ENCODE measurements around the gene GPR137. TPM values are rescaled to one million over a fixed set of nuclear protein-coding genes. Genes with fewer than 3 reads are reported as not detected.

Gene GPR137
- total and polyA plus RNA-seq, 9 of the 15 experiments (the other 6 are each of a cell fraction or from before 2014, with no cell fraction given), result 0.32 to 26.7 (median 10.7) TPM

- TF ChIP-seq SFPQ (IDR thresholded peaks at IDR 0.05; ENCODE audit: low read depth, low read length), result no peak
- no peak for TF ChIP-seq NR2C1 (IDR thresholded peaks at IDR 0.05)
- TF ChIP-seq NR2C1 (tag; IDR thresholded peaks at IDR 0.05), result no peak
- no peak for TF ChIP-seq SPI1 (IDR thresholded peaks at IDR 0.05; ENCODE audit: borderline replicate concordance, low read depth, low read length)
- TF ChIP-seq ZBTB49 (CRISPR knock-in tag; IDR thresholded peaks at IDR 0.05; ENCODE audit: borderline replicate concordance), result no peak
- no peak for TF ChIP-seq PRDM10 (IDR thresholded peaks at IDR 0.05; ENCODE audit: partially characterized antibody)
- TF ChIP-seq ZNF165 (CRISPR knock-in tag; IDR thresholded peaks at IDR 0.05; ENCODE audit: borderline replicate concordance), result no peak
- no peak for TF ChIP-seq CGGBP1 (CRISPR knock-in tag; IDR thresholded peaks at IDR 0.05)
Observed at GRCh38 chr11:64304032-64304315, 18.3 kb downstream of the GPR137 start (continued).
